Measurements from ENCODE around the gene GBP6.
A peak's percentile ranks its signal among the peaks of the same experiment; 100 is the strongest.
"Not testable (repeated sequence)": the region's sequence is repeated elsewhere in the genome, so short reads cannot be mapped to it uniquely, and the experiment has no call there.

GBP6 gene

DNA sequence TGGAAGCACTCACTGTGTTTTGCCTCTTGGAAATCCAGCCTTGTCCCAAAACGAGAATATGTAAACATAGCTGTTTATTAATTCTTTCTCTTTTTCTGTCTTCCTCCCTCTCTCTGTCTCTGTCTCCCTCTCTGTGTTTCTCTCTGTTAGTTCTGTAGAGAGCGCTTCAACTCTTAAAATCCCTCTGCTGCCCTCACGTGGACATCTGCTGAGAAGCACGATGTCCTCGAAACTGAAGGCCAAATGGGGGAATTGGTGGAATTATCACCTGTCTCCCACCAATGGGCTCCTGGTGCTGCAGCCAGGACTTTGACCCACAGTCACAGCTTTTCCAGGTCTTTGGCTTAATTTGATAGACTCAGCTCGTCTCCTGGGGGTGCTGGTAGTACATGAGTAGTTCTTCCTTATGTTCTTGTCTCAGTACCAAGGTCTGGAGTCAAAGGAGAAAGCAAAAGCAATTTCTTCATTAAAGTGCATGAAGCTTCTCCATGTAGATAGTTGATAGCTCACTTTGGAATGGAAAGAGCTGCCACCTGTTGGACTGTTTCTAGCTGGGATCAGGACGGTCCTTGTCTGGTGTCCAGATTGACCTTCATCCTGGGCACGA is 5.5 kb upstream of the GBP6 start:
- no peak for DNase-seq (ENCODE audit: low spot score)
- H3K27ac ChIP-seq, result no peak overlapping the region
- peak; percentile 48 for TF ChIP-seq CTCF (IDR thresholded peaks at IDR 0.05)
- no peak overlapping the region for H3K4me3 ChIP-seq

- Histone ChIP-seq H3K27ac (no peak overlapping the region), H3K4me3 (no peak overlapping the region)
- DNase-seq (ENCODE audit: low spot score), result no peak
- no peak for TF ChIP-seq CTCF (IDR thresholded peaks at IDR 0.05)
Observed at GRCh38 chr1:89360716-89361115, 3.1 kb upstream of the GBP6 start.

DNA sequence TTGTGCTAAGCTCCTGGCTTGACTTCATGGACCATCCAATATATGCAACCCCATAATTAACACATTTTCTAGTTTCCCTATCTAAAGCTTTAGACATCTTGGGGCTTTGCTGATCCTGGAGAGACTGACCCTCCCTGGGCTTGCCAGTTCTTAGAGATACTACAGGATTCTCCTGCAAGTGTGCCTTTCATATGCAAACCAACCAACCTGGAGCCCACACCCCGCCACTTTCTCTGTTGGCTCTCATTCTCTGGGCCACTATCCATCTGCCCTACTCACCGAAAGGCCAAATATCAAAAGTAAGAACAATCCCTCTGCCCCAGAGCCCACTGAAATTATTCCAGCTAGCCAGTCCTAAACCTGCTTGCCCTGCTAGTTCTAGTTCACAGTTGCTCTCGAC is 2.2 kb upstream of the GBP6 start:
- no peak for DNase-seq (ENCODE audit: low spot score)
- Histone ChIP-seq H3K4me3 (no peak overlapping the region), H3K27ac (no peak overlapping the region)
- no peak for TF ChIP-seq CTCF (IDR thresholded peaks at IDR 0.05)

- Histone ChIP-seq H3K4me3 (no peak overlapping the region), H3K27ac (no peak overlapping the region)
- no peak for TF ChIP-seq CTCF (IDR thresholded peaks at IDR 0.05)
- no peak for DNase-seq (ENCODE audit: low spot score)
Observed at GRCh38 chr1:89363196-89363595, 663 bp upstream of the GBP6 start.

- H3K4me3 ChIP-seq, result no peak overlapping the region
- no peak overlapping the region for H3K27ac ChIP-seq
- DNase-seq (ENCODE audit: low spot score), result no peak
- TF ChIP-seq CTCF (IDR thresholded peaks at IDR 0.05), result no peak
Observed at GRCh38 chr1:89364954-89365550, 1.2 kb downstream of the GBP6 start.

DNA sequence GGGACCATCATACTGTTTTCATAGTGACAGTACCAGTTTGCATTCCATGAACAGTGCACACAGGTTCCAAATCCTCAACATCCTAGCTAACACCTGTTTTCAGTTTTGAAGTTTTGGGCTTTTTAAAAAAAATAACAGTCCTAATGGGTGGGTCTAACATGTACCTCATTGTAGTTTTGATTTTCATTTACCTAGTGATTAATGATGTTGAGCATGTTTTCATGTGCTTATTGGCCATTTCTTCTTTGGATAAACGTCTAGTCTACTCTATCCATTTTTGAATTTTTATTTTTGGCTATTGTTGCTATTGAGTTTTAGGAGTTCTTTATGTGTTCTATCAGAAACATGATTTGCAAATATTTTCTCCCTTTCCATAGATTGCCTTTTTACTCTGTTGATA is 3.4 kb downstream of the GBP6 start:
- Histone ChIP-seq H3K27ac (no peak overlapping the region), H3K4me3 (no peak overlapping the region)
- no peak for TF ChIP-seq CTCF (IDR thresholded peaks at IDR 0.05)
- no peak for DNase-seq (ENCODE audit: low spot score)

GRCh38 chr1:89369331-89369730 is 5.5 kb downstream of the GBP6 start:
- no peak for TF ChIP-seq CTCF (IDR thresholded peaks at IDR 0.05)
- Histone ChIP-seq H3K27ac (no peak overlapping the region), H3K4me3 (no peak overlapping the region)
- DNase-seq (ENCODE audit: low spot score), result no peak

DNA sequence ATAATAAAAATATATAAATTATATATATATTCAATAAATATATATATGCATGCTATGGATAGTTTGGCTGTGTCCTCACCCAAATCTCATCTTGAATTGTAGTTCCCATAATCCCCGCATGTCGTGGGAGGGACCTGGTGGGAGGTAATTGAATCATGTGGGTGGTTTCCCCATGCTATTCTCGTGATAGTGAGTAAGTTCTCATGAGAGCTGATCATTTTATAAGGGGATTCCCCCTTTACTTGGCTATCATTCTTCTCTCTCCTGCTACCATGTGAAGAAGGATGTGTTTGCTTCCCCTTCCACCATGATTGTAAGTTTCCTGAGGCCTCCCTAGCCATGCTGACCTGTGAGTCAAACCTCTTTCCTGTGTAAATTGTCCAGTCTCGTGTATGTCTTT is 10.0 kb downstream of the GBP6 start:
- not testable (repeated sequence) for H3K27ac ChIP-seq; H3K4me3 ChIP-seq; DNase-seq (ENCODE audit: low spot score)

All from coronary artery (tissue), 2 donors.